ENCODE data around the gene KRTAP10-1.

The KRTAP10-1 gene

DNA sequence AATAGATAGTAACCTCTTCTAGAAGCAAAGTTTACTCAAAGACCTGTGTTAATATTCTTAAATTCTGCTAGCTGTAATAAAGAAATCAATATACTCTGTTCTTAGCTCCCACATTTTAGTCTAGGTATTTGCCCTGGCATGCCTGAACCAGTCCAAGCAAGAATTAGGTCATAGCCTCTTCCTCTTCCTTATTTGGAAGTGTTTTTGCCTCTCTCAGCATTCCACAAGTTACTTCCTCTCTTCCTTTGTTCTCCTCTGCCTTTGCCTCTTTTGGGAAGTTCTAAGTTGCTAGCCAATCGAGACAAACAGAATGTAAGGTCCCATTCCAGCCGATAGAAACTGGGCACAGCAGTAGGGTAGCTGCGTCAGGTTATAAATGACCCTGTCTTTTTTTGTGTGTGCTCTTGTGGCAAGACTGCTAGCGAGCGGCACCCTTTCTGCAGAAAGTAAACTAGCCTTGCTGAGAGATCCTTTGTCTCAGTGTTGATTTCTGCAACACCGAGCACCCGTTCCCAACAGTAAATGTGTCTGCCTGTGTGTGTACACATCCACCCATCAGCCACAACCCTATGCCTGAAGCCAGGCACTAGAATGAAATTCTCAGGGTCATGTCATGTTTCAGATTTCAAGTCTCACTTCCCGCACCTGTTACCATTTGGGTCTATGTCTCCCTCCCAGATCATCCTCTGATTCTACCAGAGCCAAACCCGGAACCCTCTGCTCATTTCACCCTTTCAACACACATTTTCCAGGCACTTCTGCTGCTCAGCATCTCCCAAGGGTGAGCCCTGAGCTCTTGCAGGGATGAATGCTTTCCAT lies 47.2 kb downstream of the KRTAP10-1 start:
- H3K4me3 ChIP-seq (ENCODE audit: low read depth, low read length) = no peak overlapping the region
- TF ChIP-seq, protein P1, sequence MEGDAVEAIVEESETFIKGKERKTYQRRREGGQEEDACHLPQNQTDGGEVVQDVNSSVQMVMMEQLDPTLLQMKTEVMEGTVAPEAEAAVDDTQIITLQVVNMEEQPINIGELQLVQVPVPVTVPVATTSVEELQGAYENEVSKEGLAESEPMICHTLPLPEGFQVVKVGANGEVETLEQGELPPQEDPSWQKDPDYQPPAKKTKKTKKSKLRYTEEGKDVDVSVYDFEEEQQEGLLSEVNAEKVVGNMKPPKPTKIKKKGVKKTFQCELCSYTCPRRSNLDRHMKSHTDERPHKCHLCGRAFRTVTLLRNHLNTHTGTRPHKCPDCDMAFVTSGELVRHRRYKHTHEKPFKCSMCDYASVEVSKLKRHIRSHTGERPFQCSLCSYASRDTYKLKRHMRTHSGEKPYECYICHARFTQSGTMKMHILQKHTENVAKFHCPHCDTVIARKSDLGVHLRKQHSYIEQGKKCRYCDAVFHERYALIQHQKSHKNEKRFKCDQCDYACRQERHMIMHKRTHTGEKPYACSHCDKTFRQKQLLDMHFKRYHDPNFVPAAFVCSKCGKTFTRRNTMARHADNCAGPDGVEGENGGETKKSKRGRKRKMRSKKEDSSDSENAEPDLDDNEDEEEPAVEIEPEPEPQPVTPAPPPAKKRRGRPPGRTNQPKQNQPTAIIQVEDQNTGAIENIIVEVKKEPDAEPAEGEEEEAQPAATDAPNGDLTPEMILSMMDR (IDR thresholded peaks at IDR 0.05; ENCODE audit: insufficient read depth, low read depth, low read length, missing control alignments) = no peak
- no peak for DNase-seq (ENCODE audit: low read depth)

DNA sequence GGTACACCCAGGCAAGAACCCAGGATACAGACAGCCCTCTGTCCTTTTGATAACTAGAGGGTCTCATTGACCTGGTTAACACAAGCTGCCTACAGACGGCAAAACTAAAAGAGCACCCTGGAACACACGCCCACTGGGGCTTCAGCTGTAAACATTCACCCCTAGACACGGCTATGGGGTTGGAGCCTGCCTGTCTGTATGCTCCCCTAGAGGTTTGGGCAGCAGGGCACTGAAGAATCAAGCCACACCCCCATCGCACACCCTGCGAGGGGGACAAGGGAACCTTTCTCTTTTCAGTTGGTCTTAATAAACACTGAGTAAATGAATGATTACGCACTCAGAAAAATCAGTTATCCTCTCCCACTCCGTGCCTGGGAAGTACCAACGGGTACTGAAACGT lies 49.2 kb downstream of the KRTAP10-1 start:
- TF ChIP-seq, protein P1 (IDR thresholded peaks at IDR 0.05; ENCODE audit: insufficient read depth, low read depth, low read length, missing control alignments) = no peak
- no peak overlapping the region for H3K4me3 ChIP-seq (ENCODE audit: low read depth, low read length)
- DNase-seq (ENCODE audit: low read depth) = no peak

DNA sequence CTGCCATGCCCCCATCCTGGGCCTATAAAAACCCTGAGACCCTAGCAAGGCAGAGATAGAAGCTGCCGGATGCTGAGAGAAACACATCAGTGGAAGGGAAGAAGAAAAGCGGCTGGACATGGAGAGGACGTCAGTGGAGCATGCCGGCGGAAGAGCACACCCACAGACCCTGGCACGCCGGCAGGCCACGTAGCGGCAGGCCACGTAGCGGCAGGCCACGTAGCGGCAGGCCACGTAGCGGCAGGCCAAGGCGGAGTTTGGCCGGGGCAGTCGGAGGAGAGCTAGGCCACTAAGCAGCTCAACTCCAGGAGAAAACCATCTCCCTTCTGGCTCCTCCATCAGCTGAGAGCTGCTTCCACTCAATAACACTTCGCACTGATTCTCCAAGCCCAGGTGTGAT lies 49.6 kb downstream of the KRTAP10-1 start:
- no peak for DNase-seq (ENCODE audit: low read depth)
- no peak overlapping the region for H3K4me3 ChIP-seq (ENCODE audit: low read depth, low read length)
- TF ChIP-seq, protein P1 (IDR thresholded peaks at IDR 0.05; ENCODE audit: insufficient read depth, low read depth, low read length, missing control alignments) = no peak

DNA sequence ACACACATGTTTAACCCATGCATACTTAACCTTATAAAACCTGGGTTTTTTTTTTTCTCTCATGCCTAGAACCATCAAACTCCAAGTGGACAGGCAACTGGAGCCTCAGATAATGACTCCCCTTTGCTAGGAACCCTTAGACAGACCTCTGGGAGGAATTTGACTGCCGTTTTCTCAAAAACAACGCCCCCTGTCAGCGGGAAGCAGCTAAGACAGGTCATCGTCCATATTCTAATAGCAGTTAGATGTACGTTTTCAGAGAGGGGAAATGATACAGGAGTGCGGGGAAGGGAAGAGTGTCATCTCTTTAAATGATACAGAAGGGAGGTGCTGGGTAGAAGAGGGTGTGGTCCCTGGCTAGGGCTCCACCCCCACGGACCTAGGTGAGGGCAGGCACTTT lies 50.0 kb downstream of the KRTAP10-1 start:
- no peak for DNase-seq (ENCODE audit: low read depth)
- TF ChIP-seq, protein P1 (IDR thresholded peaks at IDR 0.05; ENCODE audit: insufficient read depth, low read depth, low read length, missing control alignments) = no peak
- no peak overlapping the region for H3K4me3 ChIP-seq (ENCODE audit: low read depth, low read length)

Data from GM12865 (cell line).